ENCODE measurements around the gene LRCH4.
A peak's percentile ranks its signal among the peaks of the same experiment; 100 is the strongest.
"Not testable (repeated sequence)": the region's sequence is repeated elsewhere in the genome, so short reads cannot be mapped to it uniquely, and the experiment has no call there.

Gene LRCH4

DNA sequence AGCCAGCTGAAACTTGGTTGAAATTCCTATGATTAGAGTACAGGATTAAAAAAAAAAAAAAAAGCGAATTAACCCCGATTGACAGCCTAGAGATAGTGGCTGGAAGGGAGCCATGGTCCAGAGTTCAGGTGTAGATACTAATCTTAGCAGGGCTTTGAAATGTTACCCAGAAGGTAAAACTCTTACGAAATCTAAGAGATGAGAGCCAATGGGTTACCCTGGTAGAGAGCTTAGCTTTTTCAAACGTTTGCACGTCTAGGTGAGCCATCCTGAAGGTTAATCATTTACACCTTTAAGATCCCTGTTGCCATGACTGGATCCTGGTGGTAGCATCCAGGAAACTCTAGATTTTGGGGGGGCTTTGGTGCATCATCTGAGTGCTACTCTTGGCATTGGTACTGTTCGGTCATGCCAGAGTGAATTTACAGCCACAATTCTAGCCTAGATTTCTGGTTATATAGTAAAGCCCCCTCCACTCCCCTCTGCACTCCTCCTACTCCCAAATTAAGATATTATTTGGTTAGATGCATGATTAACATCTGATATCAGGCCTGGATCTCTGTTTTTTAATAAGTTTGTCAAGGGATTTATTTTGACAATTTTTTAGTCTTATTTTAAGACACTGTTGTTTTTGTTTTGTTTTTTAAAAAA lies 45.7 kb downstream of the LRCH4 start:
- no peak for DNase-seq (ENCODE audit: low read depth)
- TF ChIP-seq, protein P1, sequence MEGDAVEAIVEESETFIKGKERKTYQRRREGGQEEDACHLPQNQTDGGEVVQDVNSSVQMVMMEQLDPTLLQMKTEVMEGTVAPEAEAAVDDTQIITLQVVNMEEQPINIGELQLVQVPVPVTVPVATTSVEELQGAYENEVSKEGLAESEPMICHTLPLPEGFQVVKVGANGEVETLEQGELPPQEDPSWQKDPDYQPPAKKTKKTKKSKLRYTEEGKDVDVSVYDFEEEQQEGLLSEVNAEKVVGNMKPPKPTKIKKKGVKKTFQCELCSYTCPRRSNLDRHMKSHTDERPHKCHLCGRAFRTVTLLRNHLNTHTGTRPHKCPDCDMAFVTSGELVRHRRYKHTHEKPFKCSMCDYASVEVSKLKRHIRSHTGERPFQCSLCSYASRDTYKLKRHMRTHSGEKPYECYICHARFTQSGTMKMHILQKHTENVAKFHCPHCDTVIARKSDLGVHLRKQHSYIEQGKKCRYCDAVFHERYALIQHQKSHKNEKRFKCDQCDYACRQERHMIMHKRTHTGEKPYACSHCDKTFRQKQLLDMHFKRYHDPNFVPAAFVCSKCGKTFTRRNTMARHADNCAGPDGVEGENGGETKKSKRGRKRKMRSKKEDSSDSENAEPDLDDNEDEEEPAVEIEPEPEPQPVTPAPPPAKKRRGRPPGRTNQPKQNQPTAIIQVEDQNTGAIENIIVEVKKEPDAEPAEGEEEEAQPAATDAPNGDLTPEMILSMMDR (conservative IDR thresholded peaks at IDR 0.05; ENCODE audit: low read depth, low read length): no peak
- H3K4me3 ChIP-seq (ENCODE audit: low read depth, low read length): peak overlapping the region; percentile 78

DNA sequence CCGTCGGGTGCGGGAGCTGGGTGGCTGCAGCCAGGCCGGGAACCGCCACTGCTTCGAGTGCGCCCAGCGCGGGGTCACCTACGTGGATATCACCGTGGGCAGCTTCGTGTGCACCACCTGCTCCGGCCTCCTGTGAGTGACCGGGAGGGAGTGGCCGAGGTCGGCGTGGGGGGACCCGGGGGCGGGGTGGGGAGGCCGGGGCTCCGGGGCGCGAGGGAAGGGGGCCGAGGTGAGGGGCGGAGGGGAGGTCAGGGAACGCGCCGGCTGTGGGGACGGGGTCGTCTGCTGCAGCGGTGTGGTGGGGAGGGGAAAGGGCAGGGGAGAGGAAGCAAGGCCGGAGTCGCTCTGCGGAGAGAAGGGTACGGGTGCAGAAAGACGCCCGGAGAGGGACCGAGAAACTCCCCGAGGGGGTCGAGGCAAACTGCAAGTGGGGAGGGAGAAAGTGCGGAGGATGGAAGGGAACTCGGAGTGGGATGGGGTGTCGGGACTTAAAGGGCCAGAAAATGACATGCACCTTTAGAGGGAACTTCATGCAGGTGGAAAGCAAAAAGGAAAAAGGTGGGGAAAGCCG lies 46.4 kb downstream of the LRCH4 start:
- TF ChIP-seq, protein P1 (conservative IDR thresholded peaks at IDR 0.05; ENCODE audit: low read depth, low read length): no peak
- H3K4me3 ChIP-seq (ENCODE audit: low read depth, low read length): peak overlapping the region; percentile 78
- DNase-seq (ENCODE audit: low read depth): no peak

DNA sequence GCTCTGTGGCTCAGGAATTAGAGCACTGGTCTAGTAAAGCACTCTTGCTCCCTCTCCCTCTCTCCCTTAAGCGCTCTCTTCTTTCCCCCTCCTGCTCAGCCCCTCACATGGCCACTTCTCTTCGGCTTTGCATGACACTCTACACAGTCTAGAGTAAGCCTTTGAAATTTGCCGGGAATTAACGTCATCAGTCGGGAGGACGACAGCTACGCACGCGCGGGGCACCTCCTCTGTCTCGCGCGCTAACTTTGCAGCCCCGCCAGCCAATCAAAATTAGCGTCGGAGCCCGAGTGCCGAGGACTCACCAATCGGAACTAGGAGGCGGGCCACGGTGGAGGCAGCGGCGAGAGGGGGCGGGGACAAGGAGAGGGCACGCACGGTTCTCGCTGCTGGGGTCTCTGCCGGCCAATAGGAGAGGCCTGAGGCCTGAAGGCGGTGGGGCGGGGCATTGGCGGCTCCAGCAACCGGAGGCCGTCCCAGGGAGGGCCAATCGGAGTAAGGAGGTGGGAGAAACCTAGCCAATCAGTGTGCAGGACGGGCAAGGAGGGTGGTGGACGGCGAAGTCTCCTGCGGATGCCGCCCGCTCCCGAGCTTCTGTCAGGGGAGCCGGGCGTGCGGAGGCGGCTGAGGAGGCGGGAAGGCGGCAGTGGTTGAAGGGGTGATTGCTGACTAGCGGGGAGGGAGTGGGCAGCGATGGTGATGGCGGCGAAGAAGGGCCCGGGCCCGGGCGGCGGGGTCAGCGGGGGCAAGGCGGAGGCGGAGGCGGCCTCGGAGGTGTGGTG lies 47.1 kb downstream of the LRCH4 start, which contains the start of gene AGFG2:
Gene AGFG2, plus strand, starts transcription at position 550 of the 782 bp plus-strand sequence. Its CDS starts 144 bp downstream, at position 694.
- DNase-seq (ENCODE audit: low read depth): peak; percentile 100
- peak within 1 kb of the TSS; percentile 78 for H3K4me3 ChIP-seq (ENCODE audit: low read depth, low read length)
- TF ChIP-seq, protein P1 (conservative IDR thresholded peaks at IDR 0.05; ENCODE audit: low read depth, low read length): no peak

DNA sequence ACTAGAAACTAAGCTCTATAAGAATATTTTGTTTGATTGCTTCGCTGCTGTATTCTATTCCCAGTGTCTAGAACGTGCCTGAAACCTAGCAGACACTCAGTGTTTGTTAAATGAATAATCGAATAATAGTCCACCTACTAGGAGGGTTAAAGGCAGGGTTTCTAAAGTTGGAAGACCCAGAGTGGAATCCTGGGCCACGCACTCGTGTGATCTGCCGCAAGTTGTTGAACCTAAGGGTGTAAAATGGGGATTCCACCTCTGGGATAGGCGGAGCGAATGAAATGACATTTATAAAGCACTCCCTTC lies 47.6 kb downstream of the LRCH4 start:
- H3K4me3 ChIP-seq (ENCODE audit: low read depth, low read length): peak overlapping the region; percentile 46
- TF ChIP-seq, protein P1 (conservative IDR thresholded peaks at IDR 0.05; ENCODE audit: low read depth, low read length): no peak
- no peak for DNase-seq (ENCODE audit: low read depth)

DNA sequence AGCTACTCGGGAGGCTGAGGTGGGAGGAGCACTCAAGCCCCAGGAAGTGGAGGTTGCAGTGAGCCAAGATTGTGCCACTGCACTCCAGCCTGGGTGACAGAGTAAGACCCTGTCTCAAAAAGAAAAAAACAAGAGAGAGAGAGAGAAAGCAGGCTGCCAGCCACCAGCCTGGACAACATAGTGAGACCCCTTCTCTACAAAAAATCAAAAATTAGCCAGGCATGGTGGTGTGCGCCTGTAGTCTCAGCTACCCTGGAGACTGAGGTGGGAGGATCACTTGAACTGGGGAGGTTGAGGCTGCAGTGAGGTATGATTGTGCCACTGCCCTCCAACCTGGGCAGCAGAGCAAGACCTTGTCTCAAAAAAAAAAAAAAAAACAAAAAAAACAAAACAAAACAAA lies 49.2 kb downstream of the LRCH4 start:
- not testable (repeated sequence) for H3K4me3 ChIP-seq (ENCODE audit: low read depth, low read length); DNase-seq (ENCODE audit: low read depth)

DNA sequence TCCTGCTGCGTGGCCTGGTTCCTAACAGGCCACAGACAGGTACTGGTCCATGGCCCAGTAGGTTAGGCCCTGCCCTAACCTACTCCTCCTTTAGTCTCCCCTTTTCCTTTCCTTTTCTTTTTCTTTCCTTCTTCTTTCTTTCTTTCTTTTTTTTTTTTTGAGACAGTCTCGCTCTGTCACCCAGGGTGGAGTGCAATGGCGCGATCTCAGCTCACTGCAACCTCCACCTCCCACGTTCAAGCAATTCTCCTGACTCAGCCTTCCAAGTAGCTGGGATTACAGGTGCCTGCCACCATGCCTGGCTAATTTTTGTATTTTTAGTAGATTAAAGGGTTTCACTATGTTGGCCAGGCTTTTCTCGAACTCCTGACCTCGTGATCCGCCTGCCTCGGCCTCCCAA lies 49.9 kb downstream of the LRCH4 start:
- H3K4me3 ChIP-seq (ENCODE audit: low read depth, low read length): not testable (repeated sequence)

DNA sequence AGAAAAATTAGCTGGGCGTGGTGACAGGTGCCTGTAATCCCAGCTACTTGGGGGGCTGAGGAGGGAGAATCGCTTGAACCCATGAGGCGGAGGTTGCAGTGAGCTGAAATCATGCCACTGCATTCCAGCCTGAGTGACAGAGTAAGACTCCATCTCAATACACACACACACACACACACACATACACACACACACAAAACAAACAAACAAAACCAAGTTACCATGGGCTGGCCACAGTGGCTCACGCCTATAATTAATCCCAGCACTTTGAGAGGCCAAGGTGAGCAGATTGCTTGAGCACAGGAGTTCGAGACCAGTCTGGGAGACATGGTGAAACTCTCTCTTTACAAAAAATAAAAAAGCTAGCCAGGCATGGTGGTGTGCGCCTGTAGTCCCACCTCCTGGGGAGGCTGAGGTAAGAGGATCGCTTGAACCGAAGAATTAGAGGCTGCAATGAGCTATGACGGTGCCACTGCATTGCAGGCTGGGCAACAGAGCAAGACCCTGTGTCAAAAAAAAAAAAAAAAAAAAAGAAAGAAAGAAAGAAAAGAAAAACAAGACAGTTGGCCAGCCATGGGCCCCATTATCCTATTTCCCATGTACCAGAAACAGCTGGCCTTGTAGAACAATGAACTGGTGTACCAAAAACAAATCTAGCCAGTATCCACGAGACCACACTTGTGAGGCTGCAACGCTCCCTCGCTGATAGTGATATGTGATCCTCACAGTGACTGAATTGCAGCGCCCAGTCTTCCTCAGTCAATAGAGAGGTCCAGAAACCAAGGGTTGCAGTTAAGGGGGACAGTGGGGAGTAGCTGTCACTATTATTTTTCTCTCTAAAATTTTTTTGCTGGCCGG lies 53.5 kb downstream of the LRCH4 start:
- DNase-seq (ENCODE audit: low read depth): no peak
- no peak overlapping the region for H3K4me3 ChIP-seq (ENCODE audit: low read depth, low read length)
- TF ChIP-seq, protein P1 (conservative IDR thresholded peaks at IDR 0.05; ENCODE audit: low read depth, low read length): no peak

More for the DNA sequence above, 49.9 kb downstream of the LRCH4 start:
- not testable (repeated sequence) for DNase-seq (ENCODE audit: low read depth)

DNA sequence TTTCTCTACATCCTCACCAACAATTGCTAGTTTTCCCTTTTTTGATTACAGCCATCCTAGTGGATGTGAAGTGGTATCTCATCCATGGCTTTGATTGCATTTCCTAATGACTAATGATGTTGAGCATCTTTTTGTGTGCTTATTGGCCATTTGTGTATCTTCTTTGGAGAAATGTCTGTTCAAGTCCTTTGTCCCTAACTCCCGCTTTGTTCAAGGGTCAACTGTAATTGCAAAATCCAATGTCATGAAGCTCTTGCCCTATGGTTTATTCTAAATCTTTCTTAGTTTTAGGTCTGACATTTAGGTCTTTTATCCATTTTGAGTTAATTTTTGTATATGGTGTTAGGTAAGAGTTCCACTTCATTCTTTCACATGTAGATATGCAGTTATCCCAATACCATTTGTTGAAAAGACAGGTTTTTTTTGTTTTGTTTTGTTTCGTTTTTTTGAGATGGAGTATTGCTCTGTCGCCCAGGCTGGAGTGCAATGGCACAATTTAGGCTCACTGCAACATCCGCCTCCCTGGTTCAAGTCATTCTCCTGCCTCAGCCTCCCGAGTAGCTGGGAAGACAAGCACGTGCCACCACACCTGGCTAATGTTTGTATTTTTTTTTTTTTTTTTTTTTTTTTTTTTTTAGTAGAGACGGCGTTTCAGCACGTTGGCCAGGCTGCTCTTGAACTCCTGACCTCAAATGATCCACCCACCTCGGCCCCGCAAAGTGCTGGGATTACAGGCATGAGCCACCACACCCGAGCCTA lies 57.6 kb downstream of the LRCH4 start:
- H3K4me3 ChIP-seq (ENCODE audit: low read depth, low read length); DNase-seq (ENCODE audit: low read depth): not testable (repeated sequence)

Data from choroid plexus epithelial cell (primary cell).